Left ventricle myocardium superior (tissue), 1 donor: Measurements from ENCODE around the gene TSPAN2. TPM values are rescaled to one million over a fixed set of nuclear protein-coding genes. Genes with fewer than 3 reads are reported as not detected.

Experiments
- ATAC-seq: fragments of 200-7000 bp; cut with Tn5 transposase; one replicate; pipeline ENCODE4 v1.9.1; 2020; ENCODE audit warnings: mild to moderate bottlenecking, moderate library complexity
- DNase-seq: peaks from one replicate; pipeline ENCODE4 v3.0.0-alpha.2; 2020
- intact Hi-C: fragments of 100-400 bp; cut with micrococcal nuclease; formaldehyde crosslinking; loops from one replicate; pipeline ENCODE4 v1.11.0; 2022
- long read RNA-seq: library from polyadenylated mRNA; unstranded; transcript quantifications from one replicate; pipeline ENCODE4 v2.0.0, GENCODE V29; 2021
- total RNA-seq: library from RNA; stranded (reverse); fragmentation: NEBNext Ultra II Directional; extraction: Animal tissue kit (Norgen Biotek cat#: 25700); gene quantifications from one replicate; pipeline ENCODE4 v1.2.1, GENCODE V29; 2021
- donor health status: DM: no; HTN: yes; CAD: no; lungs with severe emphysema.

Gene TSPAN2
- 6.2 TPM for total RNA-seq
- long read RNA-seq, transcript TSPAN2-202 (8 exons, 3,177 nt), result major isoform, 9 of 12 reads
- long read RNA-seq, partial matches to known transcripts, result 1 of 12 reads
- long read RNA-seq, other reads (novel, unspliced or antisense), result 0 of 12 reads

DNA sequence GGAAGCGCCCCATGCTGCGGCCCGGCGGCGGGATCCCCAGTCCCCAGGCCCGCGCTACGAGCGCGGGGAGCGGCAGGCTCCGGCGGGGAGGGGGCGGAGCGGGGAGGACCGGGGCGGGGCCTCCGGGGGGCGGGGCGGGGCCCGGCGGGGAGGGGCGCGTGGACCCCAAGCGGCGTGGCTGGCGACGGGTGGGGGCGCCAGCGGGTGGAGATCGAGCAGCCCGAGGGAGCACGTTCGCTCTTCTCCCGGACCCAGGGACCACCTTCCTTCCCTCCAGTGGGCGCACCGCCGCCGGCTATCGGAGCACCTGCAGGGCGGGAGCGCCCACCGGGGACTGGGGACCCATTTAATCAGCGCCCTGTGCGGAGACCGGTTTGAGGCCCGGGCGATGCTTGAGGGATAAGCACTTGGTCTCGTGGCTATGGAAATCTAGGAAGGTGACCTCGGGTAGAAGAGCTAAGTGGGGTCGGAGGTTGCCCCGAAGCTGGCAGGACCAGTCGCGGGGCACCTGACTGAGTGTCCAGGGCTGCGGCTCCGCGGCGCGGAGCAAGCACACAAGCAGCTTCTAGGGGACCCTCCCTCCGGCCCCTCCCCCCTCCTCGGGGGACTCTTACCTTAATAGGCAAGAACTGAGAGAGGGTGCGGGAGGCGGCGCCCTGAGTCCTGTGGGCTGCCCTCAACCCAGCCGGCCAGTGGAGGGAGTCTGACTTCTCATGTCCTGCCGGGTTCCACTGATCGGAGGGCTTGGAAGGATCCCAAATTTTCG, at the start of gene TSPAN2:
TSPAN2 (minus strand) TSS at position 84 of the 766 bp plus-strand sequence; CDS start at position 13, 71 bp downstream.
- intact Hi-C loops, result no loop called here
- ATAC-seq, result peak; percentile 93
- peak; percentile 88 for DNase-seq

DNA sequence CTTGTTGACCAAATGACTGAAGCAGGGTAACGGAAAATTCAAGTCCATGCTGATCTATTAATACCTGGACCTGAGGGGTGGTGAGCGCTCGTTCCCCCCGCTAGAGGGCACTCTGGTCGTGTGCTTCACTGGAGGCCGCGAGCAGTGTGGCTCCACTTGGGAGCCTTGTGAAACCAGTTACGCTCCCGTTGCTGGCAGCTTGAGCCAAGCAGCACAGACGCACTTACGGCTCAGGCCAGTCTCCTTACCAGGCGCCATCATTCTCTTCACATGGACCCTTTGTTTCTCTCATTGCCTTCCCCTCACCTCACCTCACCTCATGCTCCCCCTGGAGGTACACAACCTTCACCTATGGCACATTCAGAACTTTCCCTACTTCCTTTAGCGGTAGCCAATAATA, 49.7 kb upstream of the TSPAN2 start:
- intact Hi-C loops, result loop anchor here (5.0 kb wide), 1 partner anchor 323 kb away; no protein-coding TSS in a partner anchor
- DNase-seq (peak; percentile 92), ATAC-seq (peak; percentile 92)

DNA sequence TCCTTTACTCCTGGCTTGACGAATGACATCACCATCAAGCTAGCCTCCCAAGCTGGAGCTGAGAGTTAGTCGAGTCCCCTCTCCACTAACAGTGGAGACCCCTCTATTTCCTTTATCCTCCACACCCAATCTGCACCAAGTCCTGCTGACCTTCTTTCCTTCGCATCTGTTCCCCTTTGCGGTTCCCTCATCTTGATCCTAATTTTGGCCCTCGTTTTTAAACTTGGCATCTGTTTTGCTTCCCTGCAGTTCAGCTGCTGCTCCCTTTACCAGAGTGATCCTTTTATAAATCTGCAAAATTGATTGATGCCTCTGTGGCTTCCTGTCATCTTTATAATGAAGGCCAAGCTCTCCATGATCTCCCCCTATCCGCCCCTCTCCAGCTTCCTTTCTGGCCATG, 49.0 kb upstream of the TSPAN2 start:
- DNase-seq, result no peak
- no peak for ATAC-seq
- intact Hi-C loops, result loop anchor here (5.0 kb wide), 1 partner anchor 324 kb away; no protein-coding TSS in a partner anchor

DNA sequence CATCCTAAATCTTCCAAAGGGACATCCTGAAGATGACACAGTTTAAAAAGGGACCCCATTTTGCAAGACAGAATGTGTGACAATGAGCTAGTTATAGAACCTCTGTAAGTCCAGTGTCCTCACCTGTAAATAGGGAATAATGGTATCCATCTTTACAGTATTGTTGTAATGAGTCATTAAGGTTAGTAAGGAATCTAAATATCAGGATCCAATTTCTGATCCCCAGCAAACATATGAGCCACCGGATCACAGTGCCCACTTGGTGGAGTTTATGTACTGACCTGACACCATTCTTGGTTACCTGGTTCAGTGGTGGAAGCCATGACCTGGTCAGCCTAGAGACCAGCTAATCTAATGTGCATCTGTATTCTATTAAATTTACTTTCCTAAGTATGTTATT, 47.9 kb upstream of the TSPAN2 start:
- intact Hi-C loops, result loop anchor here (5.0 kb wide), 1 partner anchor 325 kb away; no protein-coding TSS in a partner anchor
- ATAC-seq, result no peak
- DNase-seq, result no peak

DNA sequence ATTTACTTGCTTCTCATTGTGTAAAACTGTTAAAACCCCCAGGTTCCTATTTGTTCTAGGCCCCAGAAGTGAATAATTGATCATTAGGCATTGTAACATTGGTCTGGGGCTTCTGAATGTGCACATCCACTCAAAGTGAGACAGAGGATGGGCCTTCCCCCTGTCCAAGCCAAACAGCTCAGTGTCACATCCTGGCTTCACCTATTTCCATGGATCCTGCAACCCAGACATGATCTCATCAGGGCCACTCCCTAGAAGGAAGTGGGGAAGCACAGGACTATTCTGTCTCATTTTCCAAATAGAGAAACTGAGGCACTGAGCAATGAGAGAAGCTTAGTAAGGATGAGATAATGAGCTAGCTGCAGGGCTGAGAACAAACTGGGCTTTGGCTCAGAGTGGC, 47.4 kb upstream of the TSPAN2 start:
- ATAC-seq (no peak), DNase-seq (no peak)
- intact Hi-C loops, result loop anchor here (5.0 kb wide), 1 partner anchor 326 kb away; no protein-coding TSS in a partner anchor

DNA sequence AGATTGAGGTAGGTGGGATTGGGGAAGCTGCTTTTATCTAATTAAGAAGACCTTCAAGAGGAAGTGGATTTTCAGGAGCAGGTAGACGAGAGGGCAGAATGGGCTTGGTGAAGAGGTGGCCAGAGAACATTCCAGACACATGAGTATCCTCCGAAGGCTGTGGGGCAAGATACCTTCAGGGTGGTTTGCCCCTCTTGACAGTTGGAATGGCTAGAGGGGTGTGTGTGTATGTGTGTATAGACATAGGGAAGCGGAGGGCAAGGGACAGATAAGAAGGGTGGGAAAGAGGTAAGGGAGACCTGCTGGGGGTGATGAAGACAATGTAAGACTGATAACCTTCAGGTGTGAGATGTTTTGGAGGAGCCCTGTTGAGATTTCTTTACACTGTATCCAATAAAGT, 46.8 kb upstream of the TSPAN2 start:
- ATAC-seq, result no peak
- intact Hi-C loops, result loop anchor here (5.0 kb wide), 1 partner anchor 326 kb away; no protein-coding TSS in a partner anchor
- DNase-seq, result no peak

DNA sequence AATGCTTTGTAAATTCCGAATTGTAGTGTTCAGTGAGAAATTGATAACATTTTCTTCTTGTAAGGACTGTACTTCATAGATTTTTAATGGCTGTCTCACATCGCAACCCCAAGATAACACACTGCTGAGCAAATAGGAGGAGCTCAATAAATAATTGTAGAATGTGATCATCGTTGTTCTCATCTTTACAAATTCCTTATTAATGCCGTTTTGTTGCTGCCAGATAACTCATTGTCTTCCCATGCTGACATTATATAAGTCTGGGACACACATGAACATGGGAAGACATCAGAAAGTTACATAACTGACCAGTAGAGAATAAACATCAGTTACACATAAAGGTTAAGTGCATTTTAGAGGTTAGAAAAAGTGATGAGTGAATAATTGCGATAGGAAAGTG, 46.4 kb upstream of the TSPAN2 start:
- intact Hi-C loops, result loop anchor here (5.0 kb wide), 1 partner anchor 327 kb away; no protein-coding TSS in a partner anchor
- no peak for ATAC-seq
- DNase-seq, result no peak

DNA sequence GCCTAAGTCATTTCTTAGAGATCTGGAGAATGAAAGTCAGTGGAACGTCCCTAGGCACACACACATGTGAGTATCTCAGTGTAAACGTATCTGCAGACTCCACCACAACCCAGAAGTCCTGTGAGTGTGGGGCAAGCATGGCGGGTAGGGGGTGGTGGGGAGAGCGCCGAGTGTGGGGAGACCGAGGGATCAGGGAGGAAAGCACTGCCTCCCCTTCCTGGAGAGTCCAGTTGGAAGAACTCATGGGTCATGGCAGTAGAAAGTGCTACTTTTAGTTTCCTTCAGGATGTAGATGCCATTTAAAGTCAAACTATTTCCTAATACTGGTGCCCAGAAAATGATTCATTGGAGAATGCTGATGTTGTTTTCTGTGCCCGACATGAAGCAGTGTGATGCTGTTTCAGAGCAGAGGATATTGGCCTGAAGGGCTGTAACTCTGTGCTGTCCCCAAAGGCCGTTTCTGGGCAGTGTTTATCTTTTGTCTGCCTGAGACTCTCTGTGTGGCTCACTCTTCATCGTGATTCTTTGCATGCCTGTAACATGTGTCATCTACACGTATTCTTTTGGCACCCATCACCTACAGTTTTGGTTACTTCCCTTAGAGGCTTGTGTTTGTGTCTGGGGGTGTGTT, 45.7 kb upstream of the TSPAN2 start:
- intact Hi-C loops, result loop anchor here (5.0 kb wide), 1 partner anchor 327 kb away; no protein-coding TSS in a partner anchor
- DNase-seq (no peak), ATAC-seq (peak; percentile 18)

DNA sequence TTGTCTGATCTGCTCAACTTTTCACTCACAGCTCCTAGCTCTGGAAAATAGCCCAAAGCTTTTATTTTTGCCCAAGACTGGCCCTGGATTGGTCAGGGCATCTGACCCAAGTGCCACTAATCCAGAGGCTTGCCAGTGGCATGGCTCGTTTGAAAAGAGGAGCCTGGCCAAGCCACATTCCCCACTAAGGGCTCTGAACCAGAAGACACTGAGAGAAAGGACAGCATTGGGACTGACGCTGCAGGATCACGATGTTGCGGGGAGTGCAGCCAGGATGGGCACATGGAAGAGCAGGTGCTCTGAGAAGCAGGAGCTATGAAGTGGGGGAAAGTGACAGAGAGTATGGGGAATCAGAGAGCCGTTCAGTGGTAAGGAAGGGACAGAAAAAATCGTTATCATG, 44.9 kb upstream of the TSPAN2 start:
- ATAC-seq, result peak; percentile 49
- intact Hi-C loops, result no loop called here
- no peak for DNase-seq

DNA sequence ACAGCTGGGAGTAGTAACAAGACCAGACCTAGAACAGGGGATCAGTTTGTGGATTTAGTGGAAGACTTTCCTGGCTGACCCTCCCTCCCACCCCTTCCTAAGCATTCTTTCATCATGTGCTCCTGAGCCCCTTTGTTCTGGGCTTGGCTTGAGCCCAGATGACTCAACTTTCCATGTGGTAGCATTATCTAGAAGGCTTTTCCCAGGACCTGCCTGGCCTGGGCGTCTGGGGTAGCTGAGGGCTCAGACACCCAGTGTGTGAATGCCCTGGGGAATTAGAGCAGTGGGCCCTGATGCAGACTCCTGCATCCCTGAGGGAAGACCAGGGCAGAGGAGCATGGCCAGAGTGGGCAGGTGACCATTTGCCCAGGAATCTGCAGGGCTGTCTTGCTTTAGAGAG, 44.1 kb upstream of the TSPAN2 start:
- ATAC-seq (no peak), DNase-seq (no peak)
- intact Hi-C loops, result no loop called here

DNA sequence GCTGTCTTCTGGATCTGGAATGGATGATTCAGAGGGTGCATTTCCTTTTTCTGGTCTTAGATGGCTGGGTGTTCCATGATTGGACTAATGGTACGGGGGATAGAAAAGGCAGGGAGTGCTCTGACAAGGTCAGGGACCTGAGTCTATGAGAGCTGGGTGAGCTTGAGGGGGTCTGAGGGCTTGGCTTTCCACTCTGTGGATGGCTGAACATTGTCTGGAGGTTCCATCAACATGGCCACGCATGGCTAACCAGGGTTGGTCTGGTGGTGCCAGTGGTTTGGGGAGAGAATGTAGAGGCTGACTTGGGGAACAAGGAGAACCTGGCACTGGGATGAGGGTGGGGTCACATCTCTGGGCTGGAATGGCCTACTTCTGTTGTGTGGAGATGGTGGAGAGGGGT, 41.5 kb upstream of the TSPAN2 start:
- DNase-seq (no peak), ATAC-seq (no peak)
- intact Hi-C loops, result no loop called here

DNA sequence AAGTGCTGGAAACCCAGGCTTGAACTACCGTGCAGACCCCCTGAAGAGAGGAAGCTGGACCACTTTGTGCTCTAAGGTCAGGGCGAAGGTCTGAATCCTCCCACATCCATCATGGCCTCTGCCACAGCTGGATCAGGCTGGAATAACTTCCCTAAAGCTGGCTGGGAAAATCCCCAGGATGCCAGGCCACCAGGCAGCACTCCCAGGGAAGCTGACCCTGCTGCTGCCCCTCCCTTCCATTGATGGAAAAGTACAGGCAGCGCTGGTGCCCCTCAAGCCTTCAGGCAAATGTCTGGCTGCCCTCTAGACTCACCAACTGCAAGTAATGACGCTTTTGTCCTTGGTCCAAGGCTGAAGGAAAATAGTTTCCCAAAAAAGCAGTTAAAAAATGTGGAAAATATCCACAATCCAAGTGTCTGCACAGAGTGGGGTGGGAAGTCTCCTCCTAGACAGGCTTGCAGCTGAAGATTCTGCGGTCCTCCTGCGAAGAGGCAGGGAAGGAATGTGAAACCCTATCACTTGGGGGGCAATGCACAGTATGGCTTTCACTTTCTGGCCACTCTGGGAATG, 39.9 kb upstream of the TSPAN2 start:
- ATAC-seq, result no peak
- intact Hi-C loops, result no loop called here
- no peak for DNase-seq

DNA sequence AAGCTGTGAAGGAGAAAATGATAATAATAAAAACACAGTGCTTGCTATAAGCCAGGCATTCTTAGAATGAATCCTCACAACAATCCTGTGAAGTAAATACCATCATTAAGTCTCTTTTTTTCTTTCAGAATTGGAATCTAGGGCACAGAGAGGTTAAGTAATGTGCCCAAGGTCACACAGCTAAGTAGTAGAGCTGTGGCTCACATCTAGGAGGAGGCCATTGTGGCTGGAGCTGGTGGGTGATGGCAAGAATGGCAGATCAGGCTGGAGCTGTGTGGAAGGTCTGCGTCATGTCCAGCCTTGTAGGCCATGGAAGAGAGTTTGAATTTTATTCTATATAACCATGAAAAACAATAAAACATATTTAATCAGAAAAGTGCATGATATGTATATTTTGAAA, 38.2 kb upstream of the TSPAN2 start:
- ATAC-seq (no peak), DNase-seq (no peak)
- intact Hi-C loops, result no loop called here

DNA sequence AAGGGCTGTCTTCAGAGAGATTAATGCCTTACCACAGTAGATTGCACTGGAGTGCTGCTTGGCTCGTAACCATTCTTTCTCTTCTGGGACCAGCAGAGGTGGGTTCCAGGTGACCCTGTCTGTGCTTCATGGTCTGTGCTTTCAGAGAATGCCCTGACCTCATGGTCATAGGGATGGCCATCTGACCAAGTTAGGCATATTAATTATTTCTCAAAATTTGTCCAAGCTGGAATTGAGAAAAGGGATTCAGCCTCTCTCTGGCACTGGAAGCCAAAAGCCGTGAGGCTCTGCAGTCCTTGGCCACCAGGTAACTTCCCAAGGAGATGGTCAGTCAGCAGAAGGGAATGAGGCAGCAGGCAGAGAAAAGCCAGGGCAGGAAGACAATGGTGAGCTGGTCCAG, 37.2 kb upstream of the TSPAN2 start:
- ATAC-seq (no peak), DNase-seq (no peak)
- intact Hi-C loops, result no loop called here

DNA sequence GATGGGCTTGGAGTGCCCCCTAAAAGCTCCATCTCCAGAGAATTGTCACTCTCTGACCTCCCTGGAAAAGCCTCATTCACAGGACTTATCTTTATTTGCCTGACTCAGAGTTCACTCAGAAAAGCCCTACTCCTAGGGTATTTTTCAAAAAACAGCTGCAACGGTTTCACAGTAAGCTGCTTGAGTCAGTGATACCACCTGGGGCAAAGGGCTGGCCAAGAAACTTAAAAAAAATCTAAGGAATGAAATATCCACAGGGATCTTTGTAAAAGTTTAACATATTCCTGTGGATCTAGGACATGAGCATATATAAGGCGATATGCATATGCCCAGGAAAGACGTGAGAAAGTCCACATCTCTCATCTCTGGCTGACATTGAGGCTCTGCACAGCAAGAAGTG, 33.8 kb upstream of the TSPAN2 start:
- intact Hi-C loops, result no loop called here
- no peak for DNase-seq
- ATAC-seq, result no peak

DNA sequence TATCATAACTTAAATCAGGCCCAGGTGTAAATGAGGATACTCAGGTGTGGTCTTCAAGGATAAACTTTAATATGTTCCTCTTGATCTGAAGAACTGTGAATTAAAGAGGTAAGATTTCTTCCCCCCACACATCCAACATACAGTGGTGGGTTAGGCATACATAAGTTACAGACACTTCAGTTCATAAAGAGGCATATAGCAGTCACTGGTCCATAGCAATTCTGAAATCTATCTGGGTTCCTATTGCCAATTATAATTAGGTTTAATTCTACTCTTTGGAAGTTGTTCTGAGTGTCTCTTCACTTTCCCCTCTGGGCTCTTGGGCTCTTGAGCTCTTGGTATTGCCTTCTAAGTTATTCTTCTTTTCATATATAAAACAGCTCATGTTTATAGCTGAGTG, 32.5 kb upstream of the TSPAN2 start:
- ATAC-seq (no peak), DNase-seq (no peak)
- intact Hi-C loops, result no loop called here

DNA sequence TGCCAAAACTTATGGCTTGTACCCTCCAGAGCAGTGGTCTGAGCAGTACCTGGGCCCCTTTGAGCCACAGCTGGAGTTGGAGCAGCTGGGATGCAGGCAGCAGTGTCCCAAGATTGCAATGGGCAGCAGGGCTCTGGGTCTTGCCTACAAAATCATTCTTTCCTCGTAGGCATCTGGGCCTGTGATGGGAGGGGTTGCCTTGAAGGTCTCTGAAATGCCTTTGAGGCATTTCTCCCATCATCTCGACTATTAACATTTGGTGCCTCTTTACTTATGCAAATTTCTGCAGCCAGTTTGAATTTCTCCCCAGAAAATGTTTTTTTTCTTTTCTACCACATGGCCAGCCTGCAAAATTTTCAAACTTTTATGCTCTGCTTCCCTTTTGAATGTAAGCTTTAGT, 31.0 kb upstream of the TSPAN2 start:
- no peak for ATAC-seq
- DNase-seq, result no peak
- intact Hi-C loops, result no loop called here

DNA sequence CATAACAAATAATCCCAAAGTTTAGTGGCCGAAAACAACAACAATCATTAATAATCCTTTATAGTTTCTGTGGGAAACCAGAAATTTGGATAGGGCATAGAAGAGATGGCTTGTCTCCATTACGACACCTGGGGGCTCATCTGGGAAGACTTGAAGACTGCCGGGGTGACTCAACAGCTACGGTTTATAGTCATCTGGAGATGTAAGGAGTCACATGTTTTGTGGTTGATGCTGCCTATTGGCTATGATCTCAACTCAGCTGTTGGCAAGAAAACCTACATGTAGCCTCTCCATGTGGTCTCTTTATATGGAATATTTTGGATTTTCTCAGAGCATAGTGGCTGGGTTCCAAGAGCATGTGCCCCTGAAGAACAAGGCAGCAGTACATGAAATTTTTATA, 29.3 kb upstream of the TSPAN2 start:
- ATAC-seq (no peak), DNase-seq (no peak)
- intact Hi-C loops, result no loop called here

DNA sequence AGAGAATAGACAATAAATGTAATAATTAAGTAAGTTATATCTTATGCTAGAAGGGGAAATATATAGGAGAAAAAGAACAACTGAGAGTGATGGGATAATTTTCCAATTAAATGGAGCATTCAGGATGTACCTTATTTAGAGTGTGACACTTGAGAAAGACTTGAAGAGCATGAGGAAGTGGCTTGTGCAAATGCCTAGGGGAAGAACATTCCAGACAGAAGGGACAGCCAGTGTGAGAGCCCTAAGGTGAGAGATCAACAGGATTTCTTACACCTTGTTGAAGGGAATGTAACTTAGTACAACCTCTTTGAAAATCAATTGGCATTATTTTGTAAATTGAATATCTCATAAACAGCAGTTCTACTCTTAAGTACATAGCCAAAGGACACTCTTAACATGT, 28.8 kb upstream of the TSPAN2 start:
- intact Hi-C loops, result no loop called here
- ATAC-seq, result no peak
- DNase-seq, result no peak

DNA sequence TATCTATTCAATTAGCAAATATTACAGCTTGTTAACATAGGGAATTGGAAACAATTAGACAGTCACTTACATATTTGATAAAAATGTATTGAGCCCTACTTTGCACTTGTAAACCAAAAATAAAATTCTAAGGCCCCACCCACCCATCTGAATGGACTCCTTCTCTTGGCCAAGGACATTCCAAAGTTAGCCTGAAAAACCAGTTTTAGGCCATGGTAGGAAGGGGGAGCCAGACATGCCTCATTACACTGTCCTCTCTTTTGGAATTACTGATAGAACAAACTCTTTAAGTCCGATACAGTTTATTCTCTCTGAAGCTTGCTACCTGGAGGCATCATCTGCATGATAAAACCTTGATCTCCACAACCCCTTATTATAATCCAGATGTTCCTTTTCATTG, 28.0 kb upstream of the TSPAN2 start:
- intact Hi-C loops, result no loop called here
- no peak for DNase-seq
- no peak for ATAC-seq
